Measurements from ENCODE around the gene AGPAT1.

DNA sequence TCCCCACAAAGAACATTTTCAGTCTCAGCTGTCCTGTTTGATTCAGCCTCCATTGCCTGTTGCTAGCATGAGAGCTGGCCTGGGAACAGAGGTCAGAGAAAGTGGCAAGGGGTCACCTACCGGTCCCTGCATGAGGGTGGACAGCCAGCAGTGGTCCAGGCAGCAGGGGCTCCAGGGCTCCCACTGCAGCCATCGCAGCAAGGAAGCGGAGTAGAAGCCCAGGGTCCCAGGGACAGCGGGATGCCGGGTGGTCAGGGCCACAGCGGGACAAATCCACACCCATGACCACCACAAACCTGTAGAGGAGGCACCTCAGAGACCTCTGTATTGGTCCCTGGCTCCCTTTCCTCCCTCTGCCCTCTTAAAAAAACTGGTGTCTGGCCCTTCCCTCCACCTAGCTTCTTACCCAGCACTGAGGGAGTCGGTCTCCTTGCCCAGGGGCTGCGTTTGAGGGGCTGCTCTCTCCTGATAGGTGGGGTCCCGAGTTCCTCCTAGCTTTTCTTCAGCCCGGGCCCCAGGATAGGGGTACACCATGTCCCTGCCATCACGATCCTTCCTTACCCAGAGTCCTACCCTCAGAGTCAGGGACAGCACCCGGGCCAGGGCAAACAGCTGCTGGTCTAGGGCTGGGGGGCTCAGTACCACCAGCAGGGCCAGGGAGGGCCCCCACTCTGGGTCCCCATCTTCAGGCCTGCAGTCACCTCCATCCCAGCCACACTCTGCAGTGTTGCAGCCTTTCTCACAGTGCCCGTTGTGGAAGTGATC is 25.0 kb upstream of the AGPAT1 start:
- TF ChIP-seq EZH2 (IDR thresholded peaks at IDR 0.05) (no peak), POLR2AphosphoS5 (IDR thresholded peaks at IDR 0.05; ENCODE audit: borderline replicate concordance, low read depth, low read length) (no peak), FOXP2 (optimal IDR thresholded peaks at IDR 0.05; ENCODE audit: control extremely low read depth, extremely low read length, insufficient read depth) (no peak)
